ENCODE measurements around the gene PAF1. TPM values are rescaled to one million over a fixed set of nuclear protein-coding genes. Genes with fewer than 3 reads are reported as not detected.

PAF1 gene
- total and polyA plus RNA-seq, 2 of the 13 experiments (the other 11 are each of a cell fraction or from before 2014, with no cell fraction given): 30.2 to 31.1 TPM

DNA sequence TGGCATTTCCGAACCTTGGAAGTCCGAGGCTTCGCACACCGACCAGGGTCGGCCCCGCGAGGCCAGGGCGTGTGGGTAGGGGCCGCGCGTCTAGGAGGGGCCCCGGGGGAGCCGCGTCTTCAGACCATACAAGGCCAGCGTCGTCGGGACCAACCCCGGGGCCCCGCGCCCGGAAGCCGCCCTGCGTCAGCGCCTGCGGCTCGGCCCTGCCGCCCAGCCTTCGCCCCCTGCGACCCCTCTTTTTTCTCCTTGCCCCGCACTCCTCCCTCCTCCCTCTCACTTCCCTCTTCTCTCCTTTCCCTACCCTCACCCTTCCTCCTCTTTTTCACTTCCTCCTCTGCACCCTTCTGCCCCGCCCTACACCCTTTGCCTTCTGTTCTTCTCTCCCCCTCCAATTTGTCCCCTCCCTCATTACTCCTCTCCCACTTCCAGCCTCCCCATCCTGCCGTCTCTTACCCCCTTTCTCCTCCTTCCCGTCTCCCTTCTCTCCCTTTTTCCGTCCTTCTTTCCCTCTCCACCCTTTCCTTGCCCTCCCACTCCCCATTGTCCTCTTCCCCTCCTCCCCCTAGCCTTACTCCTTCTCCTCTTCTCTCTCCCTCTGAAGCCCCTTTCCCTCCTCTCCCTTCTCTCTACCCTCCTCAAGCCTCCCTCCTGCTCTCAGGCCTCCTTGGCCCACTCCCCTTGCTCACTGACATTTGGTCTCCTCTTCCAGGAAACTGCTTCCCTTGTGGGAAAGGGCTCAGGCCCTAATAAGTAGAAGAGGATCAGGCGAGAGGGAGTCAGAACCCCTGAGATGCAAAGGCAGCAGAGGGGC, 19.3 kb upstream of the PAF1 start (continued):
- TF ChIP-seq, protein P1, sequence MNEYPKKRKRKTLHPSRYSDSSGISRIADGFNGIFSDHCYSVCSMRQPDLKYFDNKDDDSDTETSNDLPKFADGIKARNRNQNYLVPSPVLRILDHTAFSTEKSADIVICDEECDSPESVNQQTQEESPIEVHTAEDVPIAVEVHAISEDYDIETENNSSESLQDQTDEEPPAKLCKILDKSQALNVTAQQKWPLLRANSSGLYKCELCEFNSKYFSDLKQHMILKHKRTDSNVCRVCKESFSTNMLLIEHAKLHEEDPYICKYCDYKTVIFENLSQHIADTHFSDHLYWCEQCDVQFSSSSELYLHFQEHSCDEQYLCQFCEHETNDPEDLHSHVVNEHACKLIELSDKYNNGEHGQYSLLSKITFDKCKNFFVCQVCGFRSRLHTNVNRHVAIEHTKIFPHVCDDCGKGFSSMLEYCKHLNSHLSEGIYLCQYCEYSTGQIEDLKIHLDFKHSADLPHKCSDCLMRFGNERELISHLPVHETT (CRISPR knock-in tag; conservative IDR thresholded peaks at IDR 0.05): no peak
- TF ChIP-seq TP53 (CRISPR knock-in tag; conservative IDR thresholded peaks at IDR 0.05) (no peak), HCFC1 (IDR thresholded peaks at IDR 0.05; ENCODE audit: low read depth, low read length) (no peak), KLF16 (CRISPR knock-in tag; IDR thresholded peaks at IDR 0.05) (no peak), ZNF569 (CRISPR knock-in tag; IDR thresholded peaks at IDR 0.05; ENCODE audit: borderline replicate concordance) (no peak), BORCS8-MEF2B (CRISPR knock-in tag; IDR thresholded peaks at IDR 0.05) (no peak), ETV5 (CRISPR knock-in tag; IDR thresholded peaks at IDR 0.05; ENCODE audit: borderline replicate concordance) (peak; percentile 32; the same call in 1 of the 2 replicates), PCBP2 (optimal IDR thresholded peaks at IDR 0.05; ENCODE audit: low read depth, low read length, poor library complexity, severe bottlenecking) (peak; percentile 73), SIX1 (CRISPR knock-in tag; IDR thresholded peaks at IDR 0.05; ENCODE audit: borderline replicate concordance) (no peak), ZNF510 (CRISPR knock-in tag; IDR thresholded peaks at IDR 0.05; ENCODE audit: low read depth) (0 out of 2 replicates have a peak, but pooled peaks have one; percentile 33), HDAC1 (CRISPR knock-in tag; IDR thresholded peaks at IDR 0.05) (no peak), ZNF879 (CRISPR knock-in tag; IDR thresholded peaks at IDR 0.05) (no peak), HNRNPLL (IDR thresholded peaks at IDR 0.05; ENCODE audit: low read depth, low read length, poor library complexity, severe bottlenecking) (no peak), TBP (CRISPR knock-in tag; IDR thresholded peaks at IDR 0.05) (no peak), ZFP36L1 (CRISPR knock-in tag; IDR thresholded peaks at IDR 0.05) (no peak), ATAD3A (CRISPR knock-in tag; IDR thresholded peaks at IDR 0.05) (no peak), SSRP1 (CRISPR knock-in tag; IDR thresholded peaks at IDR 0.05) (no peak), ZNF543 (CRISPR knock-in tag; IDR thresholded peaks at IDR 0.05) (peak; percentile 71; the same call in 1 of the 2 replicates), ARHGAP35 (CRISPR knock-in tag; IDR thresholded peaks at IDR 0.05; ENCODE audit: borderline replicate concordance) (peak; percentile 44; the same call in 1 of the 2 replicates)
- TF ChIP-seq, protein P2, sequence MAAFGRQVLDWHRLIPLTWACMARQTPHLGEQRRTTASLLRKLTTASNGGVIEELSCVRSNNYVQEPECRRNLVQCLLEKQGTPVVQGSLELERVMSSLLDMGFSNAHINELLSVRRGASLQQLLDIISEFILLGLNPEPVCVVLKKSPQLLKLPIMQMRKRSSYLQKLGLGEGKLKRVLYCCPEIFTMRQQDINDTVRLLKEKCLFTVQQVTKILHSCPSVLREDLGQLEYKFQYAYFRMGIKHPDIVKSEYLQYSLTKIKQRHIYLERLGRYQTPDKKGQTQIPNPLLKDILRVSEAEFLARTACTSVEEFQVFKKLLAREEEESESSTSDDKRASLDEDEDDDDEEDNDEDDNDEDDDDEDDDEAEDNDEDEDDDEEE (CRISPR knock-in tag; IDR thresholded peaks at IDR 0.05): no peak
- TF ChIP-seq, protein P3, sequence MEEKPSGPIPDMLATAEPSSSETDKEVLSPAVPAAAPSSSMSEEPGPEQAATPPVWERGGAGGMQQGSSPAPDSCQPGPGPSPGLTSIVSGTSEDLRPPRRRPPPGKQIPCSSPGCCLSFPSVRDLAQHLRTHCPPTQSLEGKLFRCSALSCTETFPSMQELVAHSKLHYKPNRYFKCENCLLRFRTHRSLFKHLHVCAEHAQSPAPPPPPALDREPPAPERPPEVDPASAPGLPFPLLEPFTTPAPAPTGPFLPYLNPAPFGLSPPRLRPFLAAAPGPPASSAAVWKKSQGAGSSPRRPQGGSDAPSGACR (CRISPR knock-in tag; IDR thresholded peaks at IDR 0.05): no peak
- TF ChIP-seq, protein P4, sequence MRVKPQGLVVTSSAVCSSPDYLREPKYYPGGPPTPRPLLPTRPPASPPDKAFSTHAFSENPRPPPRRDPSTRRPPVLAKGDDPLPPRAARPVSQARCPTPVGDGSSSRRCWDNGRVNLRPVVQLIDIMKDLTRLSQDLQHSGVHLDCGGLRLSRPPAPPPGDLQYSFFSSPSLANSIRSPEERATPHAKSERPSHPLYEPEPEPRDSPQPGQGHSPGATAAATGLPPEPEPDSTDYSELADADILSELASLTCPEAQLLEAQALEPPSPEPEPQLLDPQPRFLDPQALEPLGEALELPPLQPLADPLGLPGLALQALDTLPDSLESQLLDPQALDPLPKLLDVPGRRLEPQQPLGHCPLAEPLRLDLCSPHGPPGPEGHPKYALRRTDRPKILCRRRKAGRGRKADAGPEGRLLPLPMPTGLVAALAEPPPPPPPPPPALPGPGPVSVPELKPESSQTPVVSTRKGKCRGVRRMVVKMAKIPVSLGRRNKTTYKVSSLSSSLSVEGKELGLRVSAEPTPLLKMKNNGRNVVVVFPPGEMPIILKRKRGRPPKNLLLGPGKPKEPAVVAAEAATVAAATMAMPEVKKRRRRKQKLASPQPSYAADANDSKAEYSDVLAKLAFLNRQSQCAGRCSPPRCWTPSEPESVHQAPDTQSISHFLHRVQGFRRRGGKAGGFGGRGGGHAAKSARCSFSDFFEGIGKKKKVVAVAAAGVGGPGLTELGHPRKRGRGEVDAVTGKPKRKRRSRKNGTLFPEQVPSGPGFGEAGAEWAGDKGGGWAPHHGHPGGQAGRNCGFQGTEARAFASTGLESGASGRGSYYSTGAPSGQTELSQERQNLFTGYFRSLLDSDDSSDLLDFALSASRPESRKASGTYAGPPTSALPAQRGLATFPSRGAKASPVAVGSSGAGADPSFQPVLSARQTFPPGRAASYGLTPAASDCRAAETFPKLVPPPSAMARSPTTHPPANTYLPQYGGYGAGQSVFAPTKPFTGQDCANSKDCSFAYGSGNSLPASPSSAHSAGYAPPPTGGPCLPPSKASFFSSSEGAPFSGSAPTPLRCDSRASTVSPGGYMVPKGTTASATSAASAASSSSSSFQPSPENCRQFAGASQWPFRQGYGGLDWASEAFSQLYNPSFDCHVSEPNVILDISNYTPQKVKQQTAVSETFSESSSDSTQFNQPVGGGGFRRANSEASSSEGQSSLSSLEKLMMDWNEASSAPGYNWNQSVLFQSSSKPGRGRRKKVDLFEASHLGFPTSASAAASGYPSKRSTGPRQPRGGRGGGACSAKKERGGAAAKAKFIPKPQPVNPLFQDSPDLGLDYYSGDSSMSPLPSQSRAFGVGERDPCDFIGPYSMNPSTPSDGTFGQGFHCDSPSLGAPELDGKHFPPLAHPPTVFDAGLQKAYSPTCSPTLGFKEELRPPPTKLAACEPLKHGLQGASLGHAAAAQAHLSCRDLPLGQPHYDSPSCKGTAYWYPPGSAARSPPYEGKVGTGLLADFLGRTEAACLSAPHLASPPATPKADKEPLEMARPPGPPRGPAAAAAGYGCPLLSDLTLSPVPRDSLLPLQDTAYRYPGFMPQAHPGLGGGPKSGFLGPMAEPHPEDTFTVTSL (CRISPR knock-in tag; IDR thresholded peaks at IDR 0.05; ENCODE audit: borderline replicate concordance): no peak

Data from HepG2 (cell line).